ENCODE measurements around the gene AK9.
A peak's percentile ranks its signal among the peaks of the same experiment; 100 is the strongest.
"Not testable (repeated sequence)": the region's sequence is repeated elsewhere in the genome, so short reads cannot be mapped to it uniquely, and the experiment has no call there.

The AK9 gene

DNA sequence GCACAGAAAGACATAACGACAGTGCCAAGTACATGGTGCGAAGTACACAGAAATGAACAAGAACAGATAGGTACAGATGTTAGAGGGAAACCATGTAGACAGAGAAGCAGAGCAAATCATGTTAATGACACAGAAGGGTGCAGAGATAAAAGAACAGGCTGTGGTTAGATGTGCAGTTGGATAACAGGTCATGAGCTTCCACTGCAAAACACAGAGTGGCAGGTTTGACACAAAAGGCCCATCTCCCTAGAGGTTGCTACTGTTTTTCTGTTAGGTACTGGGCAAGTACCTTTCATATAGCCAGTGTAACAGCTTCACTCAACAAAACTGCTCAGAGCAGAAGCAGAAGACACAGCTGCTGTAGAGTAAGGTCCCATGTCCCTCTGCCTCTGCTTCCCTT lies 84.6 kb downstream of the AK9 start:
- no peak for DNase-seq (ENCODE audit: low spot score)
- TF ChIP-seq, protein P1, sequence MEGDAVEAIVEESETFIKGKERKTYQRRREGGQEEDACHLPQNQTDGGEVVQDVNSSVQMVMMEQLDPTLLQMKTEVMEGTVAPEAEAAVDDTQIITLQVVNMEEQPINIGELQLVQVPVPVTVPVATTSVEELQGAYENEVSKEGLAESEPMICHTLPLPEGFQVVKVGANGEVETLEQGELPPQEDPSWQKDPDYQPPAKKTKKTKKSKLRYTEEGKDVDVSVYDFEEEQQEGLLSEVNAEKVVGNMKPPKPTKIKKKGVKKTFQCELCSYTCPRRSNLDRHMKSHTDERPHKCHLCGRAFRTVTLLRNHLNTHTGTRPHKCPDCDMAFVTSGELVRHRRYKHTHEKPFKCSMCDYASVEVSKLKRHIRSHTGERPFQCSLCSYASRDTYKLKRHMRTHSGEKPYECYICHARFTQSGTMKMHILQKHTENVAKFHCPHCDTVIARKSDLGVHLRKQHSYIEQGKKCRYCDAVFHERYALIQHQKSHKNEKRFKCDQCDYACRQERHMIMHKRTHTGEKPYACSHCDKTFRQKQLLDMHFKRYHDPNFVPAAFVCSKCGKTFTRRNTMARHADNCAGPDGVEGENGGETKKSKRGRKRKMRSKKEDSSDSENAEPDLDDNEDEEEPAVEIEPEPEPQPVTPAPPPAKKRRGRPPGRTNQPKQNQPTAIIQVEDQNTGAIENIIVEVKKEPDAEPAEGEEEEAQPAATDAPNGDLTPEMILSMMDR (IDR thresholded peaks at IDR 0.05; ENCODE audit: extremely low read depth, missing control alignments) = no peak

DNA sequence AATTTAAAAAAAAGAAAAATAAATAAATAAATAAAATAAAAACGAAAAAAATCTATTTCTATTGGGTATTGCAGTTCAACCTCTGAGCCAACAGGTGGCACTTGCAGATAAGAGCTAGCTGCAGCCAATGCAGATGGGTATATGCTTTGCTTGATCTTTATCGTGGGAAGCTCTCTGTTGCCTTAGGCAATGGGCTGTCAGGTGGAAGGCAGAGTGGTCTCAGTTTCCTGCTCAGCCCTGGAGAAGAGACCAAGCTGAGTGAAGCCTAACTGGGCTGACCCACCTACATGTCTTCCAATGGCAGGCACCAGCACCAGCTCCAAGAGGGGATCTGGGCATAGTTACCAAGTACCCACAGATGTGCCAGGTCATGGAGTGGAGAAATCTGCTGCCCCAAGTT lies 95.0 kb downstream of the AK9 start:
- TF ChIP-seq, protein P1 (IDR thresholded peaks at IDR 0.05; ENCODE audit: extremely low read depth, missing control alignments) = no peak
- DNase-seq (ENCODE audit: low spot score) = no peak

DNA sequence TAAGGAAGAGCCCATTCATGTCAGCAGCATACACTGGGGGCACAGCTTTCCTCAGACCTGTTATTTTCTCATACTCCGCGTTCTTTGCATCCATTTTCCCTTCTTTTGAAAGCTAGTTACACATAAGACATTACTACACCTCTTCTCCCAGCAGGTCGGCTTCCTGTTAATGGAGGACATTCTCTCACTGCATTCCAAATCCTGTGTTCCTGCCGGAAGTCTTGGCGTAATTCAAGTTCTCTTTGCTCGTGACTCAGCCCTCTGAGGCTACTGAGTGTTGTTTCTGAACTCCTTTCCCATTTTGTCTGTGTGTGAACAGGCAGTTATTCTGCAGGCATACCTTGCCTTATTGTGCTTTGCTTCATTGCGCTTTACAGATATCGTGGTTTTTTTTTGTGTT lies 110.5 kb downstream of the AK9 start:
- no peak for DNase-seq (ENCODE audit: low spot score)
- TF ChIP-seq, protein P1 (IDR thresholded peaks at IDR 0.05; ENCODE audit: extremely low read depth, missing control alignments) = no peak

- TF ChIP-seq, protein P1 (IDR thresholded peaks at IDR 0.05; ENCODE audit: extremely low read depth, missing control alignments) = no peak
- DNase-seq (ENCODE audit: low spot score) = peak; percentile 23
These were observed 111.6 kb downstream of the AK9 start for GRCh38 chr6:109579361-109579760.

- not testable (repeated sequence) for DNase-seq (ENCODE audit: low spot score)
These were observed 121.1 kb downstream of the AK9 start for GRCh38 chr6:109569901-109570300.

DNA sequence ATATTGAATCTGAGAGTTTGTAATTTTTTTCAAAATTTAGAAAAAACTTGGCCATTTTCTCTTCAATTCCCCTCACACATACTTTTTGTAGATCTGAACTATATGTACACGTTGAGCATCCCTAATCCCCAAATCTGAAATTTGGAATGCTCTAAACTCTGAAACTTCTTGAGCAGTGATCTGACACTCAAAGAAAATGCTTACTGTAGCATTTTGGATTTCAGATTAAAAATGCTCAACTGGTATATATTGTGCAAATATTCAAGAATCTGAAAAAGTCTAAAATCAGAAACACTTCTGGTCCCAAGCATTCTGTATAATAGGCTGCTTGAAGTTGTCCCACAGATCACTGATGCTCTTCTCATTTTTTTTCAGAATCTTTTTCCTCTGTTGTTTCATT lies 129.2 kb downstream of the AK9 start:
- TF ChIP-seq, protein P1 (IDR thresholded peaks at IDR 0.05; ENCODE audit: extremely low read depth, missing control alignments) = no peak
- DNase-seq (ENCODE audit: low spot score) = no peak

DNA sequence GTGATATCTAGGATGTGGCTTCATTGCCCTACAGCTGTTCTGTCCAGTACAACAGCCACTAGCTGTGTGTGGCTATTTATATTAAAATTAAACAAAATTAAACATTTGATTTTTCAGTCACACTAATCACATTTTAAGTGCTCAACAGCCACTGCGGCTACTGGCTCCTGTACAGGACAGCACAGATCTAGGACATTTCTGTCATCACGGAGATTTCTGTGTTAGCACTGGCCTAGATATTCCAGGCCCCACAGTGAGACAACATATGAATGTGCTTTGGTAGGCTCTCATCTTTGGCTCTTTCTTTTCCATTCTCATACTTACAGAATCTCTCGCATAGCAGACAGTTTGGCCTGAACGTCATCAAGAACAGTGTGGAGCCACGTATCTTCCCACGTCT lies 159.6 kb downstream of the AK9 start:
- TF ChIP-seq, protein P1 (IDR thresholded peaks at IDR 0.05; ENCODE audit: extremely low read depth, missing control alignments) = no peak
- no peak for DNase-seq (ENCODE audit: low spot score)

GRCh38 chr6:109527989-109528388 lies 163.0 kb downstream of the AK9 start:
- no peak for DNase-seq (ENCODE audit: low spot score)

More at GRCh38 chr6:109527989-109528388, 163.0 kb downstream of the AK9 start:
- TF ChIP-seq, protein P1 (IDR thresholded peaks at IDR 0.05; ENCODE audit: extremely low read depth, missing control alignments) = no peak
